GM12878 (cell line): Measurements from ENCODE around the gene LRRK1. TPM values are rescaled to one million over a fixed set of nuclear protein-coding genes. Genes with fewer than 3 reads are reported as not detected.

Experiments
- ATAC-seq: fragments of 200-7000 bp; cut with Tn5 transposase; 3 replicates; pipeline ENCODE4 v1.9.1; 2020; ENCODE audit warnings: mild to moderate bottlenecking, moderate library complexity
- BruUV-seq: library from RNA; stranded (reverse); fragments of 400-500 nt; replicated peaks from 2 replicates; lab custom pipeline; 2021; lab: Mats Ljungman, UMichigan
- CTCF ChIA-PET: fragments of 300-600 bp; sonication (Branson Sonifier 250); formaldehyde crosslinking; extraction: SDS; loops from one replicate; lab custom pipeline; 2021; ENCODE audit warnings: inconsistent platforms; lab: Yijun Ruan, JAX
- POLR2A ChIA-PET: fragments of 350-600 bp; formaldehyde crosslinking; extraction: SDS; loops from one replicate; lab custom pipeline; 2021; ENCODE audit warnings: inconsistent platforms; lab: Charles Lee
- RAD21 ChIA-PET: fragments of 300-600 bp; sonication (Branson Sonifier 250); formaldehyde crosslinking; loops from one replicate; lab custom pipeline; 2023; ENCODE audit warnings: antibody characterized with exemption; ENCODE audit not compliant: unreplicated experiment; lab: Charles Lee
- SMC1A ChIA-PET: fragments of 300-600 bp; sonication (Branson Sonifier 250); formaldehyde crosslinking; loops from one replicate; lab custom pipeline; 2023; ENCODE audit not compliant: unreplicated experiment, uncharacterized antibody; lab: Charles Lee
- DNase-seq: peaks from one replicate; pipeline ENCODE4 v3.0.0-alpha.2; 2011; ENCODE audit warnings: low read depth, low spot score
- FAIRE-seq: peaks from 3 replicates; lab custom pipeline; 2011; peaks lifted over from hg19 to GRCh38; lab: Jason Lieb, UNC
- H2AFZ ChIP-seq: 2 replicates; pipeline ENCODE4 v1.6.0; 2011; ENCODE audit warnings: low read depth, low read length, control low read depth; ENCODE audit not compliant: control insufficient read depth
- H3K27ac ChIP-seq: 2 replicates; pipeline ENCODE4 v1.5.1; 2011; ENCODE audit warnings: control low read depth; ENCODE audit not compliant: control insufficient read depth, insufficient read depth
- H3K27me3 ChIP-seq, 2 experiments: replicated peaks in 1 of 2; 2 replicates each; pipeline versions ENCODE4 v1.6.0 to v1.6.1; 2011; ENCODE audit warnings: low read length in 1 of 2; ENCODE audit not compliant: control insufficient read depth in 2 of 2, insufficient read depth in 2 of 2
- H3K36me3 ChIP-seq, 2 experiments: 2 replicates each; pipeline ENCODE4 v1.5.1; 2011; ENCODE audit warnings: low read length in 1 of 2; ENCODE audit not compliant: control insufficient read depth in 2 of 2, insufficient read depth in 2 of 2
- H3K4me1 ChIP-seq: 2 replicates; pipeline ENCODE4 v1.6.1; 2011; ENCODE audit warnings: mild to moderate bottlenecking, low read length, moderate library complexity, mixed read lengths; ENCODE audit not compliant: control insufficient read depth, insufficient read depth
- H3K4me2 ChIP-seq: 2 replicates; pipeline ENCODE4 v1.6.0; 2011; ENCODE audit warnings: control low read depth; ENCODE audit not compliant: control insufficient read depth, insufficient read depth
- H3K4me3 ChIP-seq: fragments of 200-600 bp; sonication (generic); 2 replicates; pipeline ENCODE4 v1.5.1; 2016
- H3K79me2 ChIP-seq: 2 replicates; pipeline ENCODE4 v1.6.0; 2011; ENCODE audit warnings: low read length; ENCODE audit not compliant: control insufficient read depth, insufficient read depth
- H3K9ac ChIP-seq: 2 replicates; pipeline ENCODE4 v1.8.0; 2011; ENCODE audit warnings: low read length, control low read depth, mixed read lengths; ENCODE audit not compliant: control insufficient read depth, insufficient read depth
- H3K9me3 ChIP-seq: replicated peaks from 3 replicates; pipeline ENCODE4 v1.5.1; 2011; ENCODE audit warnings: mild to moderate bottlenecking, low read length; ENCODE audit not compliant: control insufficient read depth, insufficient read depth
- H4K20me1 ChIP-seq: 2 replicates; pipeline ENCODE4 v1.6.0; 2011; ENCODE audit not compliant: control insufficient read depth, insufficient read depth
- BCL11A ChIP-seq: IDR thresholded peaks from 2 replicates; pipeline ENCODE4 v1.6.1; 2011; ENCODE audit warnings: low read depth, low read length
- BHLHE40 ChIP-seq, 2 experiments: fragments of 450-650 bp in 1 of 2; IDR thresholded peaks; 2 replicates each; pipeline ENCODE4 v1.6.1; 2011 to 2017; ENCODE audit warnings: low read depth in 2 of 2, borderline replicate concordance in 1 of 2, improper control_type of control experiment in 1 of 2, low read length in 1 of 2, mild to moderate bottlenecking in 1 of 2
- BMI1 ChIP-seq: fragments of 450-650 bp; IDR thresholded peaks from 2 replicates; pipeline ENCODE4 v1.6.1; 2016; ENCODE audit warnings: mild to moderate bottlenecking, moderate library complexity, borderline replicate concordance
- BRCA1 ChIP-seq: IDR thresholded peaks from 2 replicates; pipeline ENCODE4 v1.6.1; 2011; ENCODE audit warnings: low read depth, low read length, improper control_type of control experiment
- CREM ChIP-seq: IDR thresholded peaks from 2 replicates; pipeline ENCODE4 v1.6.1; 2014; ENCODE audit warnings: antibody characterized with exemption, low read depth
- KDM1A ChIP-seq: fragments of 200-600 bp; sonication (generic); IDR thresholded peaks from 2 replicates; pipeline ENCODE4 v1.6.1; 2016; ENCODE audit warnings: borderline replicate concordance
- MLLT1 ChIP-seq: fragments of 450-650 bp; IDR thresholded peaks from 2 replicates; pipeline ENCODE4 v1.6.1; 2016; ENCODE audit warnings: mild to moderate bottlenecking
- NFXL1 ChIP-seq: fragments of 450-650 bp; IDR thresholded peaks from 2 replicates; pipeline ENCODE4 v1.6.1; 2017; ENCODE audit warnings: antibody characterized with exemption, mild to moderate bottlenecking, borderline replicate concordance
- NR2C1 ChIP-seq: fragments of 450-650 bp; IDR thresholded peaks from 2 replicates; pipeline ENCODE4 v1.6.1; 2017; ENCODE audit warnings: antibody characterized with exemption, mild to moderate bottlenecking, moderate library complexity
- NRF1 ChIP-seq: conservative IDR thresholded peaks from 2 replicates; pipeline ENCODE4 v1.6.1; 2011; ENCODE audit warnings: mild to moderate bottlenecking, low read depth, low read length, improper control_type of control experiment
- SP1 ChIP-seq: IDR thresholded peaks from one replicate; pipeline ENCODE4 v1.6.1; 2011; ENCODE audit warnings: low read depth, low read length
- SREBF2 ChIP-seq: IDR thresholded peaks from 2 replicates; pipeline ENCODE4 v1.6.1; 2012; ENCODE audit warnings: mild to moderate bottlenecking, low read length
- TAF1 ChIP-seq: IDR thresholded peaks from 2 replicates; pipeline ENCODE4 v1.6.1; 2011; ENCODE audit warnings: mild to moderate bottlenecking, low read depth, low read length, borderline replicate concordance
- TBL1XR1 ChIP-seq: IDR thresholded peaks from 2 replicates; pipeline ENCODE4 v1.6.1; 2012; ENCODE audit warnings: low read depth, low read length, improper control_type of control experiment
- WGBS: methylation state at CpG from one replicate; pipeline ENCODE4 v1.1.6; 2016; ENCODE audit warnings: low lambda C conversion rate; ENCODE audit not compliant: insufficient replicate concordance, insufficient coverage; ENCODE audit errors: missing lambda C conversion rate; 5-methylcytosine and 5-hydroxymethylcytosine counted together
- in situ Hi-C: fragments of 300-500 bp; cut with MboI; formaldehyde crosslinking; loops from 9 replicates; pipeline ENCODE4 v1.14.3; 2018; ENCODE audit warnings: mixed read lengths
- intact Hi-C: fragments of 100-400 bp; cut with micrococcal nuclease; formaldehyde crosslinking; loops from one replicate; pipeline ENCODE4 v1.14.2; 2022; ENCODE audit not compliant: unreplicated experiment
- polyA plus RNA-seq, 11 experiments: library from polyadenylated mRNA; depleted of rRNA in 4 of 11; unstranded in 6 of 11; stranded (reverse) in 5 of 11; fragments of >200 nt; fragmentation: Nextera tagmentation in 4 of 11; fragmentation: Illumina TruSeq in 1 of 11; extraction: Ambion mirVana in 4 of 11; extraction: Trizol in 1 of 11; gene quantifications; 1 replicate in 1 of 11; 2 replicates in 10 of 11; pipeline versions ENCODE4 v1.2.1 to v1.2.3, GENCODE V29; 2011 to 2016; ENCODE audit warnings: inconsistent platforms in 2 of 11, missing spikeins in 2 of 11, low read depth in 1 of 11
- total RNA-seq, 4 experiments: library from RNA; depleted of rRNA in 3 of 4; stranded (reverse); fragments of >200 nt in 3 of 4; fragmentation: Illumina TruSeq in 1 of 4; extraction: Trizol in 1 of 4; gene quantifications; 2 replicates each; pipeline versions ENCODE4 v1.2.1 to v1.2.3, GENCODE V29; 2013 to 2021

The LRRK1 gene
- total and polyA plus RNA-seq, 10 of the 15 experiments (the other 5 are each of a cell fraction or from before 2014, with no cell fraction given), result 2.2 to 58.3 (median 17.9) TPM

DNA sequence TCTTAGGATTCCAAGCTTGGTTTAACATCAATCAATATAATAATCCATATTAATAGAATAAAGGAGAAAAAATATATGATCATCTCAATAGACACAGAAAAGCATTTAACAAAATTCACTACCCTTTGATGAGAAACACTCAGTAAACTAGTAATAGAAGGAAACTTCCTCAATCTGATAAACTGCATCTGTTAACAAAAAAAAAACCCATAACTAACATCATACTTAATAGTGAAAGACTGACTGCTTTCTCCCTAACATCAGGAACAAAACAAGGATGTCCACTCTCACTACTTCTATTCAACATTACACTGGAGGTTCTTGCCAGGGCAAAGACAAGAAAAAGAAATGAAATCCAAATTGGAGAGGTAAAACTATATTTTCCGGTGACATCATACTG, 30.5 kb downstream of the LRRK1 start:
- WGBS, result 74% methylated on average over 1 of the region's 1 CpG
- Histone ChIP-seq H3K36me3 (no peaks in the 10 kb centered on the region; a peak in 1 of 4 replicates), H3K4me1 (0 out of 2 replicates have a peak, but pooled peaks cover 3% of the 10 kb centered on the region), H2AFZ (no peak overlapping the region), H3K9ac (no peak overlapping the region), H3K27me3 (no peaks in the 10 kb centered on the region), H3K79me2 (peaks cover 7% of the 10 kb centered on the region), H4K20me1 (no peaks in the 10 kb centered on the region), H3K9me3 (peaks cover 3% of the 10 kb centered on the region; the same call in 2 of the 3 replicates), H3K4me2 (no peak overlapping the region), H3K4me3 (no peak overlapping the region), H3K27ac (no peak overlapping the region)
- BruUV-seq, result no TSS peak
- in situ Hi-C loops (loop anchor here (25.0 kb wide), 1 partner anchor 1437 kb away; no protein-coding TSS in a partner anchor), intact Hi-C loops (loop anchor here (2.0 kb wide), 1 partner anchor 17 kb away; no protein-coding TSS in a partner anchor)
- ChIA-PET RAD21 (interaction anchor here (0.9 kb wide), 1 partner anchor 19 kb away, joined by 3 read pairs; no protein-coding TSS in a partner anchor), SMC1A (no interaction called here), POLR2A (interaction anchor here (0.5 kb wide), 1 partner anchor 8 kb away, joined by 3 read pairs; no protein-coding TSS in a partner anchor), CTCF (no interaction called here)
- DNase-seq (no peak), FAIRE-seq (peak; percentile 18), ATAC-seq (no peak)
- TF ChIP-seq BCL11A (no peak), TAF1 (no peak), CREM (no peak), SP1 (no peak), BRCA1 (no peak), MLLT1 (no peak), NR2C1 (no peak), TBL1XR1 (no peak), BHLHE40 (IDR thresholded peaks at IDR 0.05; ENCODE audit: borderline replicate concordance in 1 of 2, low read depth in 2 of 2, low read length in 1 of 2) (no peak), KDM1A (no peak), NFXL1 (no peak), BMI1 (no peak), NRF1 (no peak), SREBF2 (no peak)
